Measurements from ENCODE around the gene MS4A3.
"Not testable (repeated sequence)": the region's sequence is repeated elsewhere in the genome, so short reads cannot be mapped to it uniquely, and the experiment has no call there.

The MS4A3 gene

DNA sequence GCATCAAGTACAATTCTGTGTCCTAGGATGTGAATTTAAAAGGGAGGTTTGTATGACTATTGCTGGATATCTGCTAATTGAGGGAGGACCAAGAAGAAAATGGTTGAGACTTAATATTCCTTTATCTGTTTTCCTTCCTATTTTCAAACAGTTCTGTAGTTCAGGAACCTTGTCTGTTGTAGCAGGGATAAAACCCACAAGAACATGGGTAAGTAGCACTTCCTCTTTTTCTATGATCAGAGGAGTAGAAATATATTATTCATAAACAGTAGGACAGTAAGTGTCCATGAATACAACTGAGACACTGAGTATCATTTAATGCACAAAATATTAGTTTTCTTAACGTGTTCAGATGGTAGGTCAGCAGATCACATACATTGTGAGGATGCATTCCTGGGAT, 7.6 kb downstream of the MS4A3 start:
- Histone ChIP-seq H3K9ac (no peak overlapping the region), H3K79me2 (ENCODE audit: insufficient read depth, low read depth) (no peaks in the 10 kb centered on the region), H4K20me1 (ENCODE audit: insufficient read depth) (no peaks in the 10 kb centered on the region), H3K4me1 (ENCODE audit: low read depth, poor library complexity, severe bottlenecking) (no peaks in the 10 kb centered on the region), H3K27ac (no peak overlapping the region), H3K4me2 (no peak overlapping the region), H2AFZ (ENCODE audit: low read depth) (no peak overlapping the region), H3K27me3 (ENCODE audit: insufficient read depth, low read depth) (no peaks in the 10 kb centered on the region), H3K4me3 (IDR thresholded peaks at IDR 0.05; ENCODE audit: insufficient read depth, low read depth, low read length) (no peak overlapping the region), H3K36me3 (ENCODE audit: insufficient read depth) (no peaks in the 10 kb centered on the region)
- TF ChIP-seq, protein P1, sequence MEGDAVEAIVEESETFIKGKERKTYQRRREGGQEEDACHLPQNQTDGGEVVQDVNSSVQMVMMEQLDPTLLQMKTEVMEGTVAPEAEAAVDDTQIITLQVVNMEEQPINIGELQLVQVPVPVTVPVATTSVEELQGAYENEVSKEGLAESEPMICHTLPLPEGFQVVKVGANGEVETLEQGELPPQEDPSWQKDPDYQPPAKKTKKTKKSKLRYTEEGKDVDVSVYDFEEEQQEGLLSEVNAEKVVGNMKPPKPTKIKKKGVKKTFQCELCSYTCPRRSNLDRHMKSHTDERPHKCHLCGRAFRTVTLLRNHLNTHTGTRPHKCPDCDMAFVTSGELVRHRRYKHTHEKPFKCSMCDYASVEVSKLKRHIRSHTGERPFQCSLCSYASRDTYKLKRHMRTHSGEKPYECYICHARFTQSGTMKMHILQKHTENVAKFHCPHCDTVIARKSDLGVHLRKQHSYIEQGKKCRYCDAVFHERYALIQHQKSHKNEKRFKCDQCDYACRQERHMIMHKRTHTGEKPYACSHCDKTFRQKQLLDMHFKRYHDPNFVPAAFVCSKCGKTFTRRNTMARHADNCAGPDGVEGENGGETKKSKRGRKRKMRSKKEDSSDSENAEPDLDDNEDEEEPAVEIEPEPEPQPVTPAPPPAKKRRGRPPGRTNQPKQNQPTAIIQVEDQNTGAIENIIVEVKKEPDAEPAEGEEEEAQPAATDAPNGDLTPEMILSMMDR (conservative IDR thresholded peaks at IDR 0.05; ENCODE audit: low read depth, low read length), result no peak

DNA sequence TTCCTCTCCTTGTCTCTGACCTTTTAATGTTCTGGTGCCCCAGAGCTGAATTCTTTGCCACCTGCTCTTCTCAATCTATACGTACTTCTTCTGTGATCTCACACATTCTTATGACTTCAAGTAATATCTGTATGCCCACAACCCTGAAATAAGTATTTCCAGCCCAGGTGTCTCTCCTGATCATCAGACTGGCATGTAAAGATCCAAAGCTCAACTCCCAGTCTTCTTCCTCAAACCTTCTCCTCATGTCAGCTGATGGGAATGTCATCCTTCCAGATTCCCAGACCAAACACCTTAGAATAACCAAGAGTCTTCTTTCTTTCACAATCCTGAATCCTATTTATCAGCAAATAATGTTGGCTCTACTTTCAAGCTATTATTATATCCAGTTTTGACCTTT, 9.3 kb downstream of the MS4A3 start:
- no peak overlapping the region for H2AFZ ChIP-seq (ENCODE audit: low read depth)
- no peak overlapping the region for H3K4me3 ChIP-seq (IDR thresholded peaks at IDR 0.05; ENCODE audit: insufficient read depth, low read depth, low read length)

DNA sequence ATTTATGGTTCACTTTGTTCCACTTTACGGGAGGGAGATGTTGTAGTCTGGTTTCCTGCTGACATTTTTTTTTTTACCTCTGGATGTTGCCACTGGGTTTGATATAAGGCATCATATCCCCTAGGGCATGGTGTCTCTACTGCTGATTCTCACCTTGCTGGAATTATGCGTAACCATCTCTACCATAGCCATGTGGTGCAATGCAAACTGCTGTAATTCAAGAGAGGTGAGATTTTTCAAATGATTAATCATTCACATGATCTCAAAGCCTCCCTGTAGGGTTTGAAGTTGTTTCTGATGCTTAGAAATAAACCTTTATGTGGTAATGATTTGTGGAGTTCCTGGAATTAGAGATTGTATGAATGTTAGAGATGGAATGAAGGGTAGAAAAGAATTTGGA, 13.0 kb downstream of the MS4A3 start:
- H3K4me1 ChIP-seq (ENCODE audit: low read depth, poor library complexity, severe bottlenecking), result no peaks in the 10 kb centered on the region
- no peak overlapping the region for H3K4me2 ChIP-seq
- H3K9ac ChIP-seq, result no peak overlapping the region
- no peaks in the 10 kb centered on the region for H3K79me2 ChIP-seq (ENCODE audit: insufficient read depth, low read depth)
- TF ChIP-seq, protein P1 (conservative IDR thresholded peaks at IDR 0.05; ENCODE audit: low read depth, low read length), result no peak
- H3K27ac ChIP-seq, result no peak overlapping the region
- H3K4me3 ChIP-seq (IDR thresholded peaks at IDR 0.05; ENCODE audit: insufficient read depth, low read depth, low read length), result no peak overlapping the region
- no peaks in the 10 kb centered on the region for H3K36me3 ChIP-seq (ENCODE audit: insufficient read depth)
- H2AFZ ChIP-seq (ENCODE audit: low read depth), result no peak overlapping the region
- H3K27me3 ChIP-seq (ENCODE audit: insufficient read depth, low read depth), result no peaks in the 10 kb centered on the region
- H4K20me1 ChIP-seq (ENCODE audit: insufficient read depth), result no peaks in the 10 kb centered on the region

More for the DNA sequence above, 9.3 kb downstream of the MS4A3 start:
- Histone ChIP-seq H3K79me2 (ENCODE audit: insufficient read depth, low read depth) (no peaks in the 10 kb centered on the region), H3K27me3 (ENCODE audit: insufficient read depth, low read depth) (no peaks in the 10 kb centered on the region), H4K20me1 (ENCODE audit: insufficient read depth) (no peaks in the 10 kb centered on the region), H3K27ac (no peak overlapping the region), H3K36me3 (ENCODE audit: insufficient read depth) (no peaks in the 10 kb centered on the region), H3K9ac (no peak overlapping the region), H3K4me1 (ENCODE audit: low read depth, poor library complexity, severe bottlenecking) (no peaks in the 10 kb centered on the region), H3K4me2 (no peak overlapping the region)
- TF ChIP-seq, protein P1 (conservative IDR thresholded peaks at IDR 0.05; ENCODE audit: low read depth, low read length), result no peak

DNA sequence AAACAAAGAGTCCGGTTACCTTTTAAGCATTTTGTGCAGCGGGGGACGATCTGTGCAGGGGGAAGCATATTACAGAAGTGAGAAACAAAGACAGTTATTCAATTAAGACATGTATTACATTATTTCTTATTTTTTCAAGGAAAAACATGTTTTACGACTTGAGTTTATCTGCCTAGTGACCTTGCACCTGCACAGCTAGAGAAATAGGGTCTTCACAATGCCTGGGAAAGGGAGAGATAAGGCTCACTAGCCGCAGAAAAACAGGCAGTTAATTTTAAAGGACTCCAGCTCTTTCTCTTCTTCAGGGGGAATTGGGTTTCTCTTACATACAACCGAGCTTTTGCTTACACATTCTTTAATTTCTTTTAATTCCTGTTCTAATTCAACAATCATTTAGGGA, 15.2 kb downstream of the MS4A3 start:
- not testable (repeated sequence) for H3K79me2 ChIP-seq (ENCODE audit: insufficient read depth, low read depth); H3K27ac ChIP-seq; H3K27me3 ChIP-seq (ENCODE audit: insufficient read depth, low read depth); H3K36me3 ChIP-seq (ENCODE audit: insufficient read depth); H3K4me3 ChIP-seq (IDR thresholded peaks at IDR 0.05; ENCODE audit: insufficient read depth, low read depth, low read length); H4K20me1 ChIP-seq (ENCODE audit: insufficient read depth); H3K4me1 ChIP-seq (ENCODE audit: low read depth, poor library complexity, severe bottlenecking); H2AFZ ChIP-seq (ENCODE audit: low read depth); H3K4me2 ChIP-seq; H3K9ac ChIP-seq

DNA sequence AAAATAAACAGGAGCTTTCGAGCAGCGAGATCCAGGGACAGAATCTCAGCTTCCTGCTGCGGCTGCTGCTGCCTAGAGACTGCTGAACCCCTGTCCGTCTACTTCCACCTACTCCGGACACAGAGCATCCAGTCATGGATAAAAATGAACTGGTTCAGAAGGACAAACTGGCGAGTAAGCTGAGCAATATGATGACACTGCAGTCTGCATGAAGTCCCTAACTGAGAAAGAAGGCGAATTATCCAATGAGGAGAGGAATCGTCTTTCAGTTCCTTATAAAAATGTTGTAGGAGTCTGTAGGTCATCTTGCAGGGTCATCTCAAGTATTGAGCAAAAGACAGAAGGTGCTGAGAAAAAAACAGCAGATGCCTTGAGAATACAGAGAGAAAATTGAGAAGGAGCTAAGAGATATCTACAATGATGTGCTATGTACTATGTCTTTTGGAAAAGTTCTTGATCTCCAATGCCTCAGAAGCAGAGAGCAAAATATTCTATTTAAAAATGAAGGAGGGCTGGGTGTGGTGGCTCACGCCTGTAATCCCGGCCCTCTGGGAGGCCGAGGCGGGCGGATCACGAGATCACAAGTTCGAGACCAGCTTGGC, 20.9 kb downstream of the MS4A3 start:
- H3K4me3 ChIP-seq (IDR thresholded peaks at IDR 0.05; ENCODE audit: insufficient read depth, low read depth, low read length), result no peak overlapping the region

More for the DNA sequence above, 20.9 kb downstream of the MS4A3 start:
- no peak overlapping the region for H3K27ac ChIP-seq
- H2AFZ ChIP-seq (ENCODE audit: low read depth), result no peak overlapping the region
- H3K4me1 ChIP-seq (ENCODE audit: low read depth, poor library complexity, severe bottlenecking), result no peaks in the 10 kb centered on the region
- no peak overlapping the region for H3K9ac ChIP-seq
- TF ChIP-seq, protein P1 (conservative IDR thresholded peaks at IDR 0.05; ENCODE audit: low read depth, low read length), result no peak
- H3K4me2 ChIP-seq, result no peak overlapping the region
- no peaks in the 10 kb centered on the region for H4K20me1 ChIP-seq (ENCODE audit: insufficient read depth)
- no peaks in the 10 kb centered on the region for H3K27me3 ChIP-seq (ENCODE audit: insufficient read depth, low read depth)
- no peaks in the 10 kb centered on the region for H3K79me2 ChIP-seq (ENCODE audit: insufficient read depth, low read depth)
- no peaks in the 10 kb centered on the region for H3K36me3 ChIP-seq (ENCODE audit: insufficient read depth)
